ENCODE measurements around the gene PMM1. TPM values are rescaled to one million over a fixed set of nuclear protein-coding genes. Genes with fewer than 3 reads are reported as not detected.
A peak's percentile ranks its signal among the peaks of the same experiment; 100 is the strongest.

Gene PMM1
- total RNA-seq, 1 experiment from 2014 or later, result 19.8 TPM

DNA sequence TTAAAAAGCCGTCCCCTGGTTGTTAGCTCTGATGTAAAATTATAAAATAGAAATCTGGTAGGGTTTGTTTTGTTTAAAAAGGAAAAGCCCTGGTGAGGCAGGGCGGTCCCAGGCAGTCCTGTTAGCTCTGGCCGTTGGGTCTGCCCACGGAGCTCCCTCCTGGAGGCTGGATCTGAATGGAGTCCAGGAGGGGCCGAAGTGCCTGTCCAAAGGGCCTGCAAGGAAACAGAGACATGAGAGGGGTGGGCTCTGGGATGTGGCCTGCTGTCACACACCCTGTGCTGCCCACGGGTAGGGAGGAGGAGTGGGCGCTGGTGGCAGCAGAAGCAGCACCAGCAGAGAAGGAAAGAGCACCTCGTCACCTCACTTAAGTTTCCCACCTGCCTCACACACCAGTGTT is 11.3 kb upstream of the PMM1 start:
- no peaks in the 10 kb centered on the region for H3K79me2 ChIP-seq (ENCODE audit: insufficient read depth, low read length)
- no CpG with 5 or more reads among the region's 8 CpGs for WGBS (ENCODE audit: extremely low coverage, insufficient read length, low lambda C conversion rate)
- Mint-ChIP-seq H3K9me3 (no peaks in the 10 kb centered on the region), H3K4me1 (peaks cover 2% of the 10 kb centered on the region in 2 experiments; a peak in 1 of 4 replicates), H3K27ac (0 out of 7 replicates have a peak overlapping the region, but pooled peaks of 1 of the 3 experiments have one; percentile 26), H3K36me3 (ENCODE audit: insufficient read depth in 1 of 3, low read depth in 3 of 3) (peaks cover 20 to 41% (median 38%) of the 10 kb centered on the region in 3 experiments; a peak in 6 of 7 replicates), H3K27me3 (ENCODE audit: low read depth) (no peaks in the 10 kb centered on the region; the same call in 1 of the 2 replicates), H3K4me3 (no peak overlapping the region)
- H3K14ac ChIP-seq (ENCODE audit: insufficient read depth, low read length), result no peak overlapping the region
- H2BK20ac ChIP-seq (ENCODE audit: low read depth, low read length, poor library complexity, severe bottlenecking), result no peak overlapping the region
- no peak overlapping the region for H4K5ac ChIP-seq (ENCODE audit: insufficient read length, low read depth, low read length)
- no peak overlapping the region for H4K8ac ChIP-seq (replicated peaks; ENCODE audit: insufficient read length, low read depth, low read length)
- H3K27ac ChIP-seq (ENCODE audit: insufficient read length, low read depth, low read length), result no peak overlapping the region
- H3K9ac ChIP-seq (ENCODE audit: extremely low read depth, insufficient read length, low read length), result no peak overlapping the region
- H2AFZ ChIP-seq (ENCODE audit: low read length), result no peak overlapping the region
- no peak overlapping the region for H2BK120ac ChIP-seq (ENCODE audit: low read depth, low read length, poor library complexity, severe bottlenecking)
- no peak for TF ChIP-seq CTCF (conservative IDR thresholded peaks at IDR 0.05)
- H3K23ac ChIP-seq (ENCODE audit: insufficient read length, low read depth, low read length), result no peak overlapping the region
- H3K4me1 ChIP-seq (ENCODE audit: insufficient read depth, low read length), result no peaks in the 10 kb centered on the region
- H3T11ph ChIP-seq (ENCODE audit: low read length), result no peak overlapping the region
- H3K56ac ChIP-seq (ENCODE audit: insufficient read length, low read depth, low read length), result no peak overlapping the region
- no peaks in the 10 kb centered on the region for H3K79me1 ChIP-seq (ENCODE audit: insufficient read depth, low read depth, low read length, poor library complexity, severe bottlenecking)
- no peak overlapping the region for H4K91ac ChIP-seq (ENCODE audit: insufficient read length, low read depth, low read length)
- DNase-seq, result no peak
- H3K27me3 ChIP-seq (ENCODE audit: insufficient read depth, low read length), result no peaks in the 10 kb centered on the region
- H3K4me2 ChIP-seq (ENCODE audit: insufficient read depth, insufficient read length, low read length), result no peak overlapping the region
- no peak overlapping the region for H2BK12ac ChIP-seq (ENCODE audit: insufficient read length, low read depth, low read length)
- H4K20me1 ChIP-seq (ENCODE audit: control insufficient read depth, insufficient read depth, insufficient read length), result peaks cover 5% of the 10 kb centered on the region
- H3K9me3 ChIP-seq (ENCODE audit: control insufficient read depth, low read depth, low read length), result no peaks in the 10 kb centered on the region
- no peak overlapping the region for H2AK5ac ChIP-seq (ENCODE audit: insufficient read length, low read length)
- H3K23me2 ChIP-seq (ENCODE audit: insufficient read length, low read depth, low read length, poor library complexity, severe bottlenecking), result no peaks in the 10 kb centered on the region
- no peak overlapping the region for H3K4ac ChIP-seq (ENCODE audit: low read depth, low read length)
- no peak overlapping the region for H3K18ac ChIP-seq (ENCODE audit: insufficient read length, low read depth, low read length)
- no peak overlapping the region for H2BK5ac ChIP-seq (ENCODE audit: insufficient read length, low read length)
- H2BK15ac ChIP-seq (ENCODE audit: low read depth, low read length), result no peak overlapping the region
